C1 segment of cervical spinal cord (tissue), 14 donors: ENCODE measurements around the gene TNFRSF25.
"Not testable (repeated sequence)": the region's sequence is repeated elsewhere in the genome, so short reads cannot be mapped to it uniquely, and the experiment has no call there.

ENCODE experiments used
- DNase-seq, 14 donors: peaks; one replicate each; lab custom pipeline; 2025; lab: John Stamatoyannopoulos, UW

TNFRSF25 gene

DNA sequence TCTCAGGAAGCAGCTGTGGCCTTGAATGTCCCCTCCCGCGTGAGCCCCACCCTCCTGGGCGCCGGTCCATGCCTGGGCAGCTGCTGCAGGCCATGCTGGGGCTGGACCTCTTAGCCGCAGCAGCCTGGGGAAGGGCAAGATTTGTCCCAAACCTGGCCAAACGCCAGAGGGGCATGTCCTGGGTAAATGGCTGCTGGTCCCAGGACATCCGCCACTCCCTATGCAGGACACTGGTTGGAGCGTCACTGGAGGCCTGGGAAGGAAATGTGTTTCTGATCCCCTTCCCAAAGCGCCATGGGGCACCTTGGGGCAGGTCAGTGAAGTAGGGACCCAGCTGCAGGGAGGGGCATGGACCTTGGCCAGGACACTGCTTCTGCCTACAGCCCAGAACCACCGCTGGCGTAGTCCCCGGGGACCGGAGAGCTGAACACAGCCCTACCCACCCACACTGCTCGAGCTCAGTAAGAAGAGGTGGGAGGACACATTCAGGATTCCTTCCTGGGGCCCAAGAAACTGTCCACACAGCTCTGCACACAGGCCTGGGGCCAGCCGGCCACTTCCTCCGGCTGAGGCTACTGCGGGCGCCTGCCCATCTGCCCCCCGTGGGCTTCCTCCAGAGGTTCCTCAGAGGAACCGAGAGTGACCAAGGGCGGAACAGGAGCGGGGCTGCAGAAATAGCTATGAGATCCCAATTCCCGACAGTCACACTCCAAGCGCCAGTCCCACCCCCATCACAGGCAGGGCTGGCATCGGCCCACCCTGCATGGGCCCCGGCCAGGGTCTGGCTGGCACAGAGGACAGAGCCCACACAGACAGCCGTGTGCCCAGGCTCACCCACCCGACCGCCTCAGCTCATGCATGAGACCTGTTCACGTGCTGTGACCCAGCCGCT is 36.3 kb upstream of the TNFRSF25 start:
- peak in 3 of 14 donors; percentile 47 to 75 (median 53) for DNase-seq

GRCh38 chr1:6501279-6501813 is 35.4 kb upstream of the TNFRSF25 start:
- DNase-seq, result no peak

DNA sequence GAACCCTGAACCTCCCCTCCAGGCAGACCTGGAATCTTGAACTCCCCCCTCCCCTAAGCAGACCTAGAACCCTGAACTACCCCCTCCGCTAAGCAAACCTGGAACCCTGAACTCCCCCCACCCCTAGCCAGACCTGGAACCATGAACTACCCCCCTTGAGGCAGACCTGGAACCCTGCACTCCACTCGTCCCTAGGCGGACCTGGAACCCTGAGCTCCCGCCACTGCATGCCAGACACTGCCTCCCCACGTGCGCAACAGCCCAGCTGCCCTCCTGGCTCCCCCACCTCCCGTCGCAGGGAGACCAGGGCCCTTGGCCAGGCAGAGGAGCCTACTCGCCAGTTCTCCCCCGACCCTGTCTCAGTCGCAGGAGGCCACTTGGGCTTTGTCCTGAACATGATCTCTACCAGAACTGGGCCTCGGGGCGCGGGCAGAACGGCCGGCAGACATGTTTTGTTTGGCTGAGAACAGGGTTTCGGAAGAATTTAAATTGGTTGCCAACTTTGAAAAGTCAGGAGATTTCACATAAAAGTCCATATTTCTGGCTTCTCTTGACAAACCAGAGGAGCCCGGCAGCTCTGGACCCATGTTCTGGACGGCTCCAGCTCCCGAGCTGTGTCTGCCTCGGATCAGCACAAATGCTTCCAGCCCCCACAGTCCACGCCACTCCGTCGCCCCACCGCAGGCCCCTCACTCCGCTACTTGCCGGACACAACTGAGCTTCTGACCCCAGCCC is 34.7 kb upstream of the TNFRSF25 start:
- DNase-seq, result no peak

GRCh38 chr1:6499296-6499695 is 33.3 kb upstream of the TNFRSF25 start:
- no peak for DNase-seq

GRCh38 chr1:6498576-6499111 is 32.7 kb upstream of the TNFRSF25 start:
- DNase-seq, result peak in 1 of 14 donors; percentile 8

DNA sequence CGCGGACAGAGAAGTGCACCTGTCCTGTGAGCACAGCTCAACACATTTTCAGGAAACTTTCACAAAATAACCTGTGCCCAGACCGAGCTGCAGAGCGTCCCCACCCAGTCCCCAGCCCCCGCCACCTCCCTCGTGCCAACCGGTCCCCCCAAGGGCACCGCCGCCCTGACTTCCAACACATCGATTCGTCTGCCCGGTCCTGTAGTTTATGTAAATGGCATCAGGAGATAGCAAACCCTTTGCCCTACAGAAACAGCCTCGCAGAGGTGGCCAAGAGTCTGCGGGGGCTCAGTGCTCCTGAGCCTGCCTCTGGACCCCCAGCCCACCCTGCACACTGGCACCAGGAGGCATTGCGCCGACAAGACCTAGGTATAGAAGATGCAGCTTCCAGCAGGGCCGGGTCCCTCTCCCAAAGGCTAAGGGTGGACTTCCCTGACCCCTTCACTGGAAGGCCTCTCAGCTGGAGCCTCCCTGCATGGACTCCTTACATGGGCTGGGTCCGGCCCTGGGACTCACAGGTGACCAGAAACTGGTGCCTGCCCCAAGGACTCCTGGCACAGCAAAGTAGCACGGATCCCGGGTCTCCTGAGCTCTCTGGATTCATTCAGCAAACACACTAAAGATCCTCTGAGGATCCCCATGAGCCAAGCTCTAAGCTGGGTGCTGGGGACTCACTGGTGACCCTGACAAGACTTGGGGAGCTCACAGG is 32.0 kb upstream of the TNFRSF25 start:
- DNase-seq, result no peak

- DNase-seq, result peak in 4 of 14 donors; percentile 18 to 63 (median 36)
Measured at GRCh38 chr1:6497215-6497866, 31.4 kb upstream of the TNFRSF25 start.

- no peak for DNase-seq
Measured at GRCh38 chr1:6496890-6497214, 30.9 kb upstream of the TNFRSF25 start.

DNA sequence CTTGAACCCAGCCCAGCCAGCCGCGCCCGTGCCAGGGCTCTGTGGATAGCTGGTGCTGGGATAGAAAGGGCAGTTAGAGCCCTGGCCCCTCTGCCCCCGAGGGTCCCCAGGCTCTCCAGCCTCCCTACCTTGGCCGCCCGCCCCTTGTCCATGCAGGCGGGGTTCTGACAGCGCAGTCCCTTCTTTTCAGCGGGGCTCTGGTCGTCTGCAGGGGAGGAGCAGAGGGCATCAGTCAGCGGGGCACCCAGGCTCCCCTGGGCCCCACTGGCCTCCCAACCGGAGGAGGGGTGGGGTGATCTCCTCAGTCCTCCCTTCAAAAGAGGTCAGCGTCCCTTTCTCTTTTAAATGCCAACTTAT is 30.4 kb upstream of the TNFRSF25 start:
- peak in 1 of 14 donors; percentile 72 for DNase-seq

- DNase-seq, result peak in 1 of 14 donors; percentile 82
Measured at GRCh38 chr1:6495540-6496364, 29.8 kb upstream of the TNFRSF25 start.

DNA sequence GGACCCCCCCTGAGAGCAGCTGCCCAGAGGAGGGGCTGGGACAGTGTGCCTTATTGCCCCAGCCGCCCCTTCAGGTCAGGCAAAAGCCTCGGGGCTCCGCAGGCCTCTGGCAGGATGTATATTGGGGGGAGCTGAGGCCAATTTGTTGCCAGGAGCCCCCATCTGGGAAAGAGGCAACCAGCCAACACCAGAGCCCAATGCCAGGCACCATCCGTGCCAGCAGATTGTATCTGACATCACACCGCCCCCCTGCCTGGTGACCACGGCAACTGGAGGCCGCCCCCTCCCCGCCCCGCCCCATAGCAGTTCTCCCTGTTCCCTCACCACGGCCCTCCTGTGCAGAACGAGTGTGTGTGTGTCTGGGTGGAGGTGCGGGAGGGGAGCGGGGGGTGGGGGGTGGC is 29.1 kb upstream of the TNFRSF25 start:
- peak in 1 of 14 donors; percentile 75 for DNase-seq

GRCh38 chr1:6494627-6495026 is 28.7 kb upstream of the TNFRSF25 start:
- no peak for DNase-seq

DNA sequence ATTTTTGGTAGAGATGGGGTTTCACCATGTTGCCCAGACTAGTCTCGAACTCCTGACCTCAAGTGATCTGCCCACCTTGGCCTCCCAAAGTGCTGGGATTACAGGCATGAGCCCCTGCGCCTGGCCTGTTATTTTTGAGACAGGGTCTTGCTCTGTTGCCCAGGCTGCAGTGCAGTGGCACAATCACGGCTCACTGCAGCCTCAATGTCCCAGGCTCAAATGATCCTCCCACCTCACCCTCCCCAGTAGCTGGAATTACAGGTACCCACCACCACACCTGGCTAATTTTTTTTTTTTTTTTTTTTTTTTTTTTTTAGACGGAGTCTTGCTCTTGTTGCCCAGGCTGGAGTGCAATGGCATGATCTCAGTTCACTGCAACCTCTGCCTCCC is 27.9 kb upstream of the TNFRSF25 start:
- not testable (repeated sequence) for DNase-seq

- DNase-seq, result no peak
Measured at GRCh38 chr1:6491966-6492365, 26.0 kb upstream of the TNFRSF25 start.

DNA sequence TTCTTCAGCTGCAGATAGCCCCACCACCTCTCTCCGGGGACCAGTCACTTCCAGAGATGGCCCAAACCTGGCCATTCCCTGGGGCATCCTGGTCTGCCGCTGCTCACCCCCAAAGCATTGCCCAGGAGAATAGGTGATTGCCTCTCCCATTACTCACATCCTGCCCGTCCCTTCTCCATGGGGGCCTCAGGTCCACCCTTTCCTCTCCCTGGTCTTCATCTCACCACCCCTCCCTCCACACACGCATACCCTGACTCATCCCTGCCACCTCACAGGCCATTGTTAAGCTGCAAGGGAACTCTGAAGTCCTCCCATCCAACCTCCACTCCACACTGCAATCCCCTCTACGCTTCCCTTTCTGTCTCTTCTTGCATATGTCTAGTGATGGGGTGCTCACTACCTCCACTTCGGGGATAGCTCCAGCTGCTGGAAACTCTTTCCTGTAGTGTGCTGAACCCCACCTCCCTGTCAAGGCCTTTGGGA is 25.5 kb upstream of the TNFRSF25 start, which contains the start of gene PLEKHG5:
PLEKHG5 (minus strand) TSS at position 188 of the 483 bp plus-strand sequence. CDS start 14,096 bp downstream, outside the sequence.
- DNase-seq, result no peak

GRCh38 chr1:6491081-6491449 is 25.1 kb upstream of the TNFRSF25 start:
- peak in 1 of 14 donors; percentile 46 for DNase-seq

GRCh38 chr1:6490181-6491080 is 24.5 kb upstream of the TNFRSF25 start:
- peak in 3 of 14 donors; percentile 16 to 57 (median 24) for DNase-seq

GRCh38 chr1:6489799-6490180 is 23.8 kb upstream of the TNFRSF25 start:
- DNase-seq, result peak in 11 of 14 donors; percentile 10 to 55 (median 19)

- DNase-seq, result no peak
Measured at GRCh38 chr1:6489383-6489765, 23.4 kb upstream of the TNFRSF25 start.
